Epithelial cell of prostate (primary cell): Measurements from ENCODE around the gene SLC22A31.
A peak's percentile ranks its signal among the peaks of the same experiment; 100 is the strongest.
"Not testable (repeated sequence)": the region's sequence is repeated elsewhere in the genome, so short reads cannot be mapped to it uniquely, and the experiment has no call there.

Experiments used
- DNase-seq: peaks from one replicate; pipeline ENCODE4 v3.0.0-alpha.2; 2011; ENCODE audit warnings: low read depth, low spot score
- H3K27ac ChIP-seq: fragments of 450-650 bp; 2 replicates; pipeline ENCODE4 v1.5.1; 2017; ENCODE audit warnings: mild to moderate bottlenecking

The SLC22A31 gene

GRCh38 chr16:89194340-89195311 lies 5.7 kb downstream of the SLC22A31 start:
- H3K27ac ChIP-seq = no peak overlapping the region
- no peak for DNase-seq

GRCh38 chr16:89193576-89194293 lies 6.6 kb downstream of the SLC22A31 start:
- no peak overlapping the region for H3K27ac ChIP-seq
- DNase-seq = no peak

- no peak for DNase-seq
- H3K27ac ChIP-seq = no peak overlapping the region
These were observed 7.3 kb downstream of the SLC22A31 start for GRCh38 chr16:89192956-89193575.

- not testable (repeated sequence) for H3K27ac ChIP-seq
These were observed 8.0 kb downstream of the SLC22A31 start for GRCh38 chr16:89192186-89192955.

GRCh38 chr16:89191901-89192185 lies 8.5 kb downstream of the SLC22A31 start:
- DNase-seq = no peak
- H3K27ac ChIP-seq = no peak overlapping the region

More at GRCh38 chr16:89192186-89192955, 8.0 kb downstream of the SLC22A31 start:
- DNase-seq = peak; percentile 44

GRCh38 chr16:89191033-89191900 lies 9.1 kb downstream of the SLC22A31 start:
- H3K27ac ChIP-seq = no peak overlapping the region
- no peak for DNase-seq

- no peak for DNase-seq
- H3K27ac ChIP-seq = no peak overlapping the region
These were observed 10.0 kb downstream of the SLC22A31 start for GRCh38 chr16:89190150-89190958.

- no peak for DNase-seq
- no peak overlapping the region for H3K27ac ChIP-seq
These were observed 10.8 kb downstream of the SLC22A31 start for GRCh38 chr16:89189358-89190025.

- DNase-seq = not testable (repeated sequence)
These were observed 11.6 kb downstream of the SLC22A31 start for GRCh38 chr16:89188471-89189357.

GRCh38 chr16:89187770-89188392 lies 12.5 kb downstream of the SLC22A31 start:
- H3K27ac ChIP-seq = no peak overlapping the region
- DNase-seq = no peak

More at GRCh38 chr16:89188471-89189357, 11.6 kb downstream of the SLC22A31 start:
- H3K27ac ChIP-seq = not testable (repeated sequence)

- DNase-seq = no peak
- H3K27ac ChIP-seq = no peak overlapping the region
These were observed 13.1 kb downstream of the SLC22A31 start for GRCh38 chr16:89187032-89187769.

- DNase-seq, H3K27ac ChIP-seq: not testable (repeated sequence)
These were observed 13.7 kb downstream of the SLC22A31 start for GRCh38 chr16:89186593-89187031.

GRCh38 chr16:89185887-89186592 lies 14.3 kb downstream of the SLC22A31 start:
- not testable (repeated sequence) for DNase-seq, H3K27ac ChIP-seq

- no peak overlapping the region for H3K27ac ChIP-seq
- DNase-seq = no peak
These were observed 15.2 kb downstream of the SLC22A31 start for GRCh38 chr16:89184933-89185794.
